Calu3 (cell line): ENCODE measurements around the gene ABCC11. TPM values are rescaled to one million over a fixed set of nuclear protein-coding genes. Genes with fewer than 3 reads are reported as not detected.

ENCODE experiments used
- BruUV-seq: library from RNA; stranded (reverse); fragments of 400-500 nt; replicated peaks from 2 replicates; lab custom pipeline; 2021; lab: Mats Ljungman, UMichigan
- CTCF ChIA-PET: fragments of 300-600 bp; sonication (Branson Sonifier 250); formaldehyde crosslinking; loops from one replicate; lab custom pipeline; 2022; ENCODE audit warnings: antibody characterized with exemption; lab: Charles Lee
- DNase-seq: peaks from one replicate; pipeline ENCODE4 v3.0.0; 2022
- H3K27ac Mint-ChIP-seq: one replicate; pipeline ENCODE4 v1.8.0; 2022; ENCODE audit warnings: mixed read lengths; ENCODE audit not compliant: unreplicated experiment
- H3K27me3 Mint-ChIP-seq: one replicate; pipeline ENCODE4 v1.8.0; 2022; ENCODE audit warnings: mixed read lengths; ENCODE audit not compliant: unreplicated experiment
- H3K36me3 Mint-ChIP-seq: one replicate; pipeline ENCODE4 v1.8.0; 2022; ENCODE audit warnings: mild to moderate bottlenecking, moderate library complexity, mixed read lengths; ENCODE audit not compliant: insufficient read depth, unreplicated experiment
- H3K4me1 Mint-ChIP-seq: one replicate; pipeline ENCODE4 v1.8.0; 2022; ENCODE audit warnings: mild to moderate bottlenecking, low read depth, mixed read lengths; ENCODE audit not compliant: unreplicated experiment
- H3K4me3 Mint-ChIP-seq: one replicate; pipeline ENCODE4 v1.8.0; 2022; ENCODE audit warnings: mild to moderate bottlenecking, low read depth, moderate library complexity, mixed read lengths; ENCODE audit not compliant: unreplicated experiment
- H3K9me3 Mint-ChIP-seq: one replicate; pipeline ENCODE4 v1.8.0; 2022; ENCODE audit warnings: low read depth, mixed read lengths; ENCODE audit not compliant: unreplicated experiment
- intact Hi-C: fragments of 100-400 bp; cut with micrococcal nuclease; formaldehyde crosslinking; loops from one replicate; pipeline ENCODE4 v1.10.0; 2022; ENCODE audit not compliant: unreplicated experiment
- total RNA-seq: library from RNA; stranded (reverse); gene quantifications from 2 replicates; pipeline ENCODE4 v1.2.3, GENCODE V29; 2022
- TF ChIP-seq, protein P1 (sequence below): fragments of 200-600 bp; IDR thresholded peaks from one replicate; pipeline ENCODE4 v1.8.0; 2022; ENCODE audit warnings: antibody characterized with exemption; ENCODE audit not compliant: unreplicated experiment

Gene ABCC11
- total RNA-seq, 1 experiment from 2014 or later, result 0.26 TPM

DNA sequence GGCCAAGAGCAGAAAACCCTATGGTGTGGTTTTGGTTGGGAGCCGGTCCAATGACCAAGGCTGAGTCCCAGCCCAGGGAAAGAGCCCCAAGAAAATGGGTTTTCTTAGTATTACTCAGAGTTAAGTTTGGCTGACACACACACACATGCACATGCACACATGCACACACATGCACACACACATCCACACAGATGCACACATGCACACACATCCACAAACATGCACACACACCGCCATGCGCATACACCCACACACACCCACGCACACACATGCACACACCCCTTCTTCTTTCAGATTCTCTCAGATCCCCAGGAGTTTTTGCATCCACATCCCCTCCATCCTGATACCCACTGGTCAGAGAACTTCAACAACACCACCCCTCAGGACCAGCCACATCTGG lies 100.6 kb downstream of the ABCC11 start:
- BruUV-seq, result no TSS peak
- Mint-ChIP-seq H3K4me3 (no peak overlapping the region), H3K9me3 (peaks cover 11% of the 10 kb centered on the region), H3K36me3 (no peaks in the 10 kb centered on the region), H3K27ac (no peak overlapping the region), H3K4me1 (no peaks in the 10 kb centered on the region), H3K27me3 (peaks cover 65% of the 10 kb centered on the region)
- DNase-seq, result no peak
- CTCF ChIA-PET, result no interaction called here
- intact Hi-C loops, result no loop called here
- TF ChIP-seq, protein P1, sequence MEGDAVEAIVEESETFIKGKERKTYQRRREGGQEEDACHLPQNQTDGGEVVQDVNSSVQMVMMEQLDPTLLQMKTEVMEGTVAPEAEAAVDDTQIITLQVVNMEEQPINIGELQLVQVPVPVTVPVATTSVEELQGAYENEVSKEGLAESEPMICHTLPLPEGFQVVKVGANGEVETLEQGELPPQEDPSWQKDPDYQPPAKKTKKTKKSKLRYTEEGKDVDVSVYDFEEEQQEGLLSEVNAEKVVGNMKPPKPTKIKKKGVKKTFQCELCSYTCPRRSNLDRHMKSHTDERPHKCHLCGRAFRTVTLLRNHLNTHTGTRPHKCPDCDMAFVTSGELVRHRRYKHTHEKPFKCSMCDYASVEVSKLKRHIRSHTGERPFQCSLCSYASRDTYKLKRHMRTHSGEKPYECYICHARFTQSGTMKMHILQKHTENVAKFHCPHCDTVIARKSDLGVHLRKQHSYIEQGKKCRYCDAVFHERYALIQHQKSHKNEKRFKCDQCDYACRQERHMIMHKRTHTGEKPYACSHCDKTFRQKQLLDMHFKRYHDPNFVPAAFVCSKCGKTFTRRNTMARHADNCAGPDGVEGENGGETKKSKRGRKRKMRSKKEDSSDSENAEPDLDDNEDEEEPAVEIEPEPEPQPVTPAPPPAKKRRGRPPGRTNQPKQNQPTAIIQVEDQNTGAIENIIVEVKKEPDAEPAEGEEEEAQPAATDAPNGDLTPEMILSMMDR, result no peak

DNA sequence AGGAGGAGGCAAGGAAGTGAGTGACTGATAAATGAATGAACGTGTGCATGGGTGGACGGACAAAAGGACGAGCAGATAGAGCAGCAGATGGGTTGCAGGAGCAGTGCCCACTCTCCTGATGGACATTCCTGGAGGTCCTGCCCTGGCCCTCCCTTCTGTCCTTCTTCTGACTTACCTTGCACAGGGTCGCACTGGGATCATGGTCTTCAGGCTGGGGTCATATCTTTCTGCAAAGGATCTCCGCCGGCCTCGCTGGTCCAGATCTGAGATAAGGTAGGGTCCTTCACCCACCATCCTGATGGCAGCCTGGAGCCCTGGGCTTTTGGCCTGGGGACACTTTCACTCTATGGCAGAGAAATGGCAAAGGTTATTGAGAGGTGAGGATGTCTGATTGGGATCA lies 101.2 kb downstream of the ABCC11 start:
- H3K36me3 Mint-ChIP-seq, result no peaks in the 10 kb centered on the region
- CTCF ChIA-PET, result no interaction called here
- intact Hi-C loops, result no loop called here
- H3K9me3 Mint-ChIP-seq, result peaks cover 14% of the 10 kb centered on the region
- H3K27me3 Mint-ChIP-seq, result peaks cover 67% of the 10 kb centered on the region
- TF ChIP-seq, protein P1, result no peak
- BruUV-seq, result no TSS peak
- no peak overlapping the region for H3K27ac Mint-ChIP-seq
- no peaks in the 10 kb centered on the region for H3K4me1 Mint-ChIP-seq
- H3K4me3 Mint-ChIP-seq, result no peak overlapping the region
- no peak for DNase-seq

DNA sequence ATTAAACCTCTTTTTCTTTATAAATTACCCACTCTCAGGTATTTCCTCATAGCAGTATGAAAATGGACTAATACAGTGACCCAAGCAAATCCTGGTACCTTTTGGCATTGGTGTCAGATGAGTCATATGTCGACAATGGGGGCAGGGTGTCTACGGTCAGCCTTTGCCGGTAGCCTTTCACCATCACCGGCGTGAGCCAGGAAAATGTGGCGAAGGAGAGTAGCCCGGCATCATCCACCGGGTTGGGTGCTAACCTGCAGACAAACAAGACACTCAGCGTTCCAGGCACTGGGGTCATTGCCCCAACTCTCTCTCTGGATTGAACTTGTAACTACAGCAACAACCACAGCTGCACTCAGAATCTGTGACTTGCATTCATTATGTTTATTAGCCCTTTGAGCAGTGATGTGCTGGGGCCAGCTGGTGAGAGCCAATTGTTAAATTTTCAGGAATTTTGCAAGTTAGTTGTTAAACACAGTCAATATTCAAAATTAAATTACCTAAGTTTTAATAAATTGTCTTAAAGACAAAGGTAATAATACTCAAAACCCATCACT lies 103.4 kb downstream of the ABCC11 start:
- BruUV-seq, result no TSS peak
- no peaks in the 10 kb centered on the region for H3K4me1 Mint-ChIP-seq
- H3K36me3 Mint-ChIP-seq, result no peaks in the 10 kb centered on the region
- no peak overlapping the region for H3K4me3 Mint-ChIP-seq
- intact Hi-C loops, result no loop called here
- CTCF ChIA-PET, result interaction anchor here (1.6 kb wide), 1 partner anchor 21 kb away, joined by 4 read pairs; no protein-coding TSS in a partner anchor
- no peak for DNase-seq
- TF ChIP-seq, protein P1, result no peak
- H3K9me3 Mint-ChIP-seq, result peaks cover 14% of the 10 kb centered on the region
- H3K27me3 Mint-ChIP-seq, result peaks cover 53% of the 10 kb centered on the region
- no peak overlapping the region for H3K27ac Mint-ChIP-seq

DNA sequence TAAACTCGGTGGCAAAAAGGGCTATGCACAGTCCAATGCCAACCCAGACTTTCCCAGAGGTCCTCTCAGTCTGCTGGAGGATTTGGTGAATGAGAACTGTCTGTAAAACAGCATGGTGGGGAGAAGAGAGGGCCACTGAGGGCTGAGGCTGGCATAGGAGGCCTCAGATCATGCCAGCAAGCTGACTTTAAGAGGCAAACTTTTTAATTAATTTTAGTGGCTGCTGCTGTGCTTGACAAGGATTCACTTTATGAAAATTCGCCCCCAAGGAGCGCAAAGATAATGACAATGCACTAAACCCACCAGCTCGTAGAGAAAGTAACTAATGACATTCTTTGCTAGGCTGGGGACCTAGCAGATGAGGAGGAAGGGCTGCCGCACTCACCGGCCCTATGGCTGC lies 106.5 kb downstream of the ABCC11 start:
- TF ChIP-seq, protein P1, result no peak
- intact Hi-C loops, result no loop called here
- H3K36me3 Mint-ChIP-seq, result no peaks in the 10 kb centered on the region
- DNase-seq, result no peak
- H3K9me3 Mint-ChIP-seq, result peaks cover 14% of the 10 kb centered on the region
- H3K4me3 Mint-ChIP-seq, result no peak overlapping the region
- no TSS peak for BruUV-seq
- no peak overlapping the region for H3K27ac Mint-ChIP-seq
- peaks cover 36% of the 10 kb centered on the region for H3K27me3 Mint-ChIP-seq
- CTCF ChIA-PET, result no interaction called here
- no peaks in the 10 kb centered on the region for H3K4me1 Mint-ChIP-seq
